ENCODE measurements around the gene CLSTN1. TPM values are rescaled to one million over a fixed set of nuclear protein-coding genes. Genes with fewer than 3 reads are reported as not detected.

The CLSTN1 gene
- total RNA-seq, 1 donor from 2014 or later: 179 TPM

DNA sequence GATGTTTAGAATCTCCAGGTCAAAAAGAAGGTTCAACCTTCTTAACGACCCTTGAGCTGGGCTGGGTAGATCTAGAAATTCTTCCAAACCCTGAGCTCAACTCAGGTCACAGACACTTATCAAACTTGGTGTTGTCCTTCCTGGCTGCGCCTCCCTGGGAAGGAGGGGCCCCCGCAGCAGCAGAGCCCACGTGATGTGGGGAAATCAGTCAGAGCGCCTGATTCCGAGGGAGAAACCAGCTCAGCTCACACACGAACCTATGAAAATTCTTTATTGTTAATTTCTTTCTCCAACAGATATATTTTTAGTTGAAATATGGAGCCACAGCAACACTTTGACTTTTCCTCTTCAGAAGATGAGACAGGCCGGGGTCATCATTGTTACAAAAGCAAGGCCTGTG is 24.3 kb upstream of the CLSTN1 start:
- no peak for DNase-seq (ENCODE audit: extremely low spot score, unreplicated experiment)
- H3K9me3 Mint-ChIP-seq (ENCODE audit: unreplicated experiment): no peaks in the 10 kb centered on the region
- no peak for TF ChIP-seq CTCF (IDR thresholded peaks at IDR 0.05)
- no peaks in the 10 kb centered on the region for H3K27me3 Mint-ChIP-seq (ENCODE audit: unreplicated experiment)
- H3K4me1 Mint-ChIP-seq (ENCODE audit: unreplicated experiment): peaks cover 33% of the 10 kb centered on the region
- no peak overlapping the region for H3K4me3 Mint-ChIP-seq (ENCODE audit: unreplicated experiment)
- no peaks in the 10 kb centered on the region for H3K36me3 Mint-ChIP-seq (ENCODE audit: unreplicated experiment)
- no peak overlapping the region for H3K27ac Mint-ChIP-seq (ENCODE audit: unreplicated experiment)

- no peak overlapping the region for H3K27ac Mint-ChIP-seq (ENCODE audit: unreplicated experiment)
- H3K4me3 Mint-ChIP-seq (ENCODE audit: unreplicated experiment): no peak overlapping the region
- no peak for TF ChIP-seq CTCF (IDR thresholded peaks at IDR 0.05)
- peaks cover 31% of the 10 kb centered on the region for H3K4me1 Mint-ChIP-seq (ENCODE audit: unreplicated experiment)
- no peak for DNase-seq (ENCODE audit: extremely low spot score, unreplicated experiment)
- no peaks in the 10 kb centered on the region for H3K36me3 Mint-ChIP-seq (ENCODE audit: unreplicated experiment)
- H3K27me3 Mint-ChIP-seq (ENCODE audit: unreplicated experiment): no peaks in the 10 kb centered on the region
- no peaks in the 10 kb centered on the region for H3K9me3 Mint-ChIP-seq (ENCODE audit: unreplicated experiment)
Observed at GRCh38 chr1:9847269-9847668, 23.5 kb upstream of the CLSTN1 start.

DNA sequence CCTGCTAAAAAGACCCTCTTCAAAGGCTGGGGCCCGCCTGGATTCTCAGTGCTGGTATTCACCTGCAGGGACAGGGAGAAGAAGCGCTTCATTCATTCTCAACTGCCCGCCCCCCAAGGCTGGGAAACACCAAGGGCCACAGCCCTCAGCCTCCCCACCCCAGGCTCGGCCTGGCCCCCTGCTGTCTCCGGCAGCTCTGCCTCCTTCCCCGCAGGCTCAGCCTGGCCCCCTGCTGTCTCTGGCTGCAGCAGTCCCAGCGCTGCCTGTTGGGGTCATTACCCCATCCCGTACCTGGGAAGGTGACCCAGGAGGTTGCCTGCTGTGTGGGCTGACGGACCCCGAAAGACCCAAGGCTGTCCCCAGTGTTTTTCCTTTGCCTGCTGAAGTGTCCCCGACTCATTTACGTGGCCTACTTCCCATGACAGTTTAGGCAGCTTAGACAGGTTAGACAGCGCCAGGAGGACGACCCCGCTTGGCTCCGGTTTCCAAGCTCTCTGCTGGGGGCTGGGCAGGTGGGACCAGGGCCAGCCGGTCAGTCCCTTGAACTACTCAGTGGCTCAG is 22.9 kb upstream of the CLSTN1 start:
- no peaks in the 10 kb centered on the region for H3K36me3 Mint-ChIP-seq (ENCODE audit: unreplicated experiment)
- peaks cover 31% of the 10 kb centered on the region for H3K4me1 Mint-ChIP-seq (ENCODE audit: unreplicated experiment)
- no peaks in the 10 kb centered on the region for H3K9me3 Mint-ChIP-seq (ENCODE audit: unreplicated experiment)
- no peak overlapping the region for H3K4me3 Mint-ChIP-seq (ENCODE audit: unreplicated experiment)
- DNase-seq (ENCODE audit: extremely low spot score, unreplicated experiment): no peak
- no peak overlapping the region for H3K27ac Mint-ChIP-seq (ENCODE audit: unreplicated experiment)
- H3K27me3 Mint-ChIP-seq (ENCODE audit: unreplicated experiment): no peaks in the 10 kb centered on the region
- no peak for TF ChIP-seq CTCF (IDR thresholded peaks at IDR 0.05)

- no peak overlapping the region for H3K27ac Mint-ChIP-seq (ENCODE audit: unreplicated experiment)
- H3K36me3 Mint-ChIP-seq (ENCODE audit: unreplicated experiment): no peaks in the 10 kb centered on the region
- H3K9me3 Mint-ChIP-seq (ENCODE audit: unreplicated experiment): no peaks in the 10 kb centered on the region
- no peaks in the 10 kb centered on the region for H3K27me3 Mint-ChIP-seq (ENCODE audit: unreplicated experiment)
- H3K4me1 Mint-ChIP-seq (ENCODE audit: unreplicated experiment): peaks cover 32% of the 10 kb centered on the region
- H3K4me3 Mint-ChIP-seq (ENCODE audit: unreplicated experiment): no peak overlapping the region
- DNase-seq (ENCODE audit: extremely low spot score, unreplicated experiment): no peak
- TF ChIP-seq CTCF (IDR thresholded peaks at IDR 0.05): no peak
Observed at GRCh38 chr1:9845914-9846313, 22.1 kb upstream of the CLSTN1 start.

- Mint-ChIP-seq H3K27me3 (ENCODE audit: unreplicated experiment) (no peaks in the 10 kb centered on the region), H3K36me3 (ENCODE audit: unreplicated experiment) (no peaks in the 10 kb centered on the region), H3K9me3 (ENCODE audit: unreplicated experiment) (no peaks in the 10 kb centered on the region), H3K4me3 (ENCODE audit: unreplicated experiment) (no peak overlapping the region), H3K27ac (ENCODE audit: unreplicated experiment) (no peak overlapping the region), H3K4me1 (ENCODE audit: unreplicated experiment) (peaks cover 33% of the 10 kb centered on the region)
- no peak for TF ChIP-seq CTCF (IDR thresholded peaks at IDR 0.05)
- no peak for DNase-seq (ENCODE audit: extremely low spot score, unreplicated experiment)
Observed at GRCh38 chr1:9844756-9845155, 21.0 kb upstream of the CLSTN1 start.

Data from osteocyte (in vitro differentiated cells).